Germinal center (tissue), 1 donor: ENCODE results near the gene GFI1B.
A peak's percentile ranks its signal among the peaks of the same experiment; 100 is the strongest.

Source experiments
- DNase-seq: peaks from one replicate; pipeline ENCODE4 v3.0.0; 2012; ENCODE audit warnings: mixed read lengths, low spot score

GFI1B gene

GRCh38 chr9:132969783-132970182 lies 8.7 kb upstream of the GFI1B start:
- no peak for DNase-seq

DNA sequence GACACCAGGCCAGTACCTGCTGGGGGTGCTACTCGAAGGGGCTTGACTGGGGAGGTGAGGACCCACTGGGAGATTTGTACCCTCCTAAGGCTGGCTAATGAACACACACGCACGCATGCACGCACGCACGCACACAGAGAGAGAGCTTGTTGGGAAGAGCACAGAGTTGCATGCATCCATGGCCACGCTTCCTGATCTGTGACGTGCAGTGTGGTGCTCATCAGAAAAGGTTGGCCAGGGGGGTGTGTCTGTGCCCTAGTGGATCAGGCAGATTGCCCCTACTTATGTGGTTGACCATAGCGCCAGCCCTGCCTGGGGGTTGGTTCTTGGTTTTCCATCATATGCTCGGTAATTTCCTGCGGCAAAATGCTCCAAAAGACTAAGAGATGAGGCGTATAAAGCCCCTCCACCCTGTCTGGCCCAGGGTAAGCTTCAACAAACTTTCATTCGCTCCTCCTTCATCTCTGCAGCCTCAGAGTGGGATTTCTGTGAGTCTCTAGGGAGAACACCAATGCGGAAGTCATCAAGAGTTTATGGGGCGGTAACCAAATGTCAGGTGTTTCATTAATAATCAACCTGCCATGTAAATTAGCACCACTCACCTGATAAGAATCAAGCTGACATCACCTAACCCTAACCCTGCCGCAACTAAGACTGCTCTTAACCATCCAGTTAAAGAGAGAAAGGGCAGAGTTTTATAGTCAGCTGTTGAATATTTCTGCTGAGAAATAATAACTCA lies 8.0 kb upstream of the GFI1B start:
- DNase-seq = no peak

- DNase-seq = no peak
Observed at GRCh38 chr9:132973166-132973565, 5.3 kb upstream of the GFI1B start.

- peak; percentile 46 for DNase-seq
Observed at GRCh38 chr9:132973713-132974112, 4.8 kb upstream of the GFI1B start.

DNA sequence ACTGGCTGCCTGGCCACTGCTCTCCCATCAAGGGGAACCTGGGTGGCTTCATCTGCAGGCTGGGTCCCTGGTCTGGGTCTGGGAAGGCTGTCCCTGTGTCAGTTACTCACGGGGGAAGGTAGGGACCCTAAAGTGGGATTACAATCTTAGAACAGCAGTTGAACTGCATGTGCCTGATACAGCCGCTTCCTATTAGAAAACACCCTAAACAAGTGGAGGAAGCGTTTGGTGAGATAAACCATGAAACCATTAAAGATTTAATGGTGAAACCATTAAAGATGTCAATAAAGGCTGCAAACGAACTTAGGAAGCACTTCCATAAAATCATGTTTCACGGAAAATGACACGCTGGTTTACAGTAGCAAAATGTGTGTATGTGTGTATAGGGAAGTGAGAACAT lies 2.5 kb upstream of the GFI1B start:
- DNase-seq = no peak

DNA sequence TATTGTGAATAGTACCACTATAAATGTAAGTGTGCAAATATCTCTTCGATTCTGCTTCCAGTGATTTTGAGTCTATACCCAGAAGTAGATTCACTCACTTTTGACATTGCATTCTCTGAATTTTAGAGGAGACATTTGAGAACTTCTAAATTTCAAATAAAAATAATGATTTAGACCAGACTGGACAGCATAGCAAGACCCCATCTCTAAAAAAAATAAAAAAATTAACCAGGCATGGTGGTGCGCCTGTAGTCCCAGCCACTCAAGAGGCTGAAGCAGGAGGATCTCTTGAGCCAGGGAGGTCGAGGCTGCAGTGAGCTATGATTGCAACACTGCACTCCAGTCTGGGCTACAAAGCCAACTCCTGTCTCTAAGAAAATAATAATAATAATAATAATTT lies 1.9 kb upstream of the GFI1B start:
- no peak for DNase-seq

GRCh38 chr9:132978112-132978450 lies 413 bp upstream of the GFI1B start:
- DNase-seq = no peak

DNA sequence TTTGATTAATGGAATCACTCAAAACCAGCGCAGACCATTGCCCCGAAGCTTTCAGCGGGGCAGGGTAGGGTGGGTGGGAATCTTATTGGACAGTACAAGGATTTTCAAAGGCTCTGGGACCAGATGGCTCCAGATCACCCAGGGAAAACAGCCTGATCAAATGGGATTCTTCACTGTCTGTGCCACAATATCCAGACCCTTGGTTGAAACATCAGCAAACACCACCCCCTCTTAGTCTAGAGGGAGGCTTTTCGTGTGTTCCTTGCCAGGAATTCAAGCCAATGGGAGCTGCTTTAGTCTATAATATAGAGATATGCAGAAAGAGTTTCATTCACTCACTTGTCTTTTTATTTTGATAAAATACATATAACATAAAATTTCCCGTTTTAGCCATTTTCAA lies 1.7 kb downstream of the GFI1B start:
- no peak for DNase-seq

DNA sequence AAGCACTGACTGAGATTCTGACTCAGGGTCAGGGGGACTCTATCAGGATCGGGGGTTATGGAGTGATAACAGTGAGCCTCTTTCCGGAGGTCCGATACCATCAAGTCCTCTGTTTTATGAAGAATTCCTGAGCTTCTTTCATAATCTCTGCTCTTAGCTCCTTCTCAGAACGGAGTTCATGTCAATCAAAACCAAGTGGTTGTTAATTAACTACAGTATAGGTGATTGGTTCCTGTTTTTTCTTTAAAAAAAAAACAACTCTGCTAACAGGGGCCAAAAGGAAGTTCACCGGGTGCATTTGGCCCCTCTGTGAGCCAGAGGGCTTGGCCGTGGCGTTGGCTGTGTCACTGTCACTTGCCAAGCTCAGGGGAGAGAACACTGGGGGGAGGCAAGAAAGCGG lies 4.0 kb downstream of the GFI1B start:
- DNase-seq = no peak

- DNase-seq = no peak
Observed at GRCh38 chr9:132983491-132984201, 5.2 kb downstream of the GFI1B start.

GRCh38 chr9:132984202-132985070 lies 5.9 kb downstream of the GFI1B start:
- DNase-seq = no peak

DNA sequence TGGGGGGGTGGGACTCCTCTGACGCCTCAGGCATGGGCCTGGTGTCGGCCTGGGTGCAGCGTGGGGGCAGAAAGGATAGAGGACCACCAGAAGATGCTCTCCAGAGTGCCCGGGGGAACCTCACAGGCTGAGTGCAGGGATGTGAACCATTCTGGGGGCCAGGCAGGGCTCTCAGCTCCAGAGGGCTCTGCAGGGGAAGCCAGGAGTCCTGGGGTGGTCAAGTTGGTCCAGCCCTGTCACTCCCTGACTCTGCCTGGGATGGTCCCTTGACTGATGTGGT lies 6.5 kb downstream of the GFI1B start:
- no peak for DNase-seq

GRCh38 chr9:132985489-132985888 lies 7.0 kb downstream of the GFI1B start:
- no peak for DNase-seq

GRCh38 chr9:132986114-132986513 lies 7.6 kb downstream of the GFI1B start:
- no peak for DNase-seq

- no peak for DNase-seq
Observed at GRCh38 chr9:132986640-132987620, 8.4 kb downstream of the GFI1B start.

DNA sequence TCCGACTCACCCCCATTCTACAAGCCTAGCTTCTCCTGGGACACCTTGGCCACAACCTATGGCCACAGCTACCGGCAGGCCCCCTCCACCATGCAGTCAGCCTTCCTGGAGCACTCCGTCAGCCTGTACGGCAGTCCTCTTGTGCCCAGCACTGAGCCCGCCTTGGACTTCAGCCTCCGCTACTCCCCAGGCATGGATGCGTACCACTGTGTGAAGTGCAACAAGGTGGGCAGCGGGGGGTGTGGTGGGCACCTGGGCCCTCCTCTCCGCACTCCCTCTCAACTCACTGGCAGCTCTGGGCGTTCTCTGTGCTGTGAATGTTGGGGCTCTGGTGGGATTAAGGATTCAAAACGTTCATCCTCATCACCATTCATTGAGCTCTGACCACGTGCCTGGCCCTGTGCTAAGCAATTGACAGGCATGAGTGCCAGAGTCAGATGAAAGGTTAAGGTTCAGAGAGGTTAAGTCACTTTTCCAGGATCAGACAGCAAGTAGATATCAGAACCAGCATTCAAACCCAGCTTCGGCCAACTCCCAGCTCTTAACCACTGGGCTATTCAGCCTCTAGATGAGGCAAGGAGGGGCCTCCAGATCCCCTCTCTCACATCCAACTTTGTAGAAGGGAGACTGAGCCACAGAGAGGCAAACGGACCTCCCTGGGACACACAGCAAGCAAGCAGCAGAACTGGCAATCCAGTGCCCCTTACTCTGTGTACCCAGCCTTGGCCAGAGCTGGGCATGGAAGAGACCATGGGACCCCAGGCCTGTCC lies 9.9 kb downstream of the GFI1B start:
- no peak for DNase-seq

- no peak for DNase-seq
Observed at GRCh38 chr9:132989014-132989310, 10.5 kb downstream of the GFI1B start.

DNA sequence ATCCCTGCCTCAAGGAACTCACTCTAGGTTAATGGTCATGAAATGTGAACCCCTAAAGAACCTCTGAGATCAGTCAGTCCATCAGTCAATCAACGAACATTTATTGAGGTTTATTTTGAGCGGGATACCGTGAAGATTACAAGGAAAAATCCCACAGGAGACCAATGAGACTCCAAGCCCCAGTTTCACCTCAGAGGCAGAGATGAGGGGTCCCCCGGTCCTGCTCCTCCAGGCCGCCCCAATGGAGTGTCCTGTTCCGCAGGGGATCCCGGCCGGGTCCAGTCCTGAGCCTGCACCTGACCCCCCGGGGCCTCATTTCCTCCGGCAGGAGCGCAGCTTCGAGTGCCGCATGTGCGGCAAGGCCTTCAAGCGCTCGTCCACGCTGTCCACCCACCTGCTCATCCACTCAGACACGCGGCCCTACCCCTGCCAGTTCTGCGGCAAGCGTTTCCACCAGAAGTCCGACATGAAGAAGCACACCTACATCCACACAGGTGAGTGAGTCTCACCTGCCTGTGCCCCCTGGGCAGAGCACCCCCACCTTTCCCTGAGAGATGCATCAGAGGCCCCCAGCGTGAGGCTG lies 11.0 kb downstream of the GFI1B start:
- DNase-seq = no peak

- peak; percentile 41 for DNase-seq
Observed at GRCh38 chr9:132989998-132990557, 11.6 kb downstream of the GFI1B start.

DNA sequence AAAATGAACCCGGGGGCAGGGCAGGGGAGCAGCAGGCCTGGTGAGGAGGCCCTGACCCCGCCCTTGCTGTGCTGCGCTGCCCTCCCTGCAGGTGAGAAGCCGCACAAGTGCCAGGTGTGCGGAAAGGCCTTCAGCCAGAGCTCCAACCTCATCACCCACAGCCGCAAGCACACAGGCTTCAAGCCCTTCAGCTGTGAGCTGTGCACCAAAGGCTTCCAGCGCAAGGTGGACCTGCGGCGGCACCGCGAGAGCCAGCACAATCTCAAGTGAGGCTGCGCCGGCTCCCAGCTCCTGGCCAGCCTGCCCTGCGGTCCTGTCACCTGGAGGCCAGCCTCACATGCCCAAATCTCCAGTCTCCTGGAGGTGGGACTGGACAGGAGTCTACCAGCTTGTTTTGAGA lies 12.3 kb downstream of the GFI1B start:
- no peak for DNase-seq
